Effector CD8-positive, alpha-beta T cell (primary cell): ENCODE results near the gene KAT8.
A peak's percentile ranks its signal among the peaks of the same experiment; 100 is the strongest.

Experiments used
- DNase-seq: peaks from one replicate; lab custom pipeline; 2025; lab: John Stamatoyannopoulos, UW

KAT8 gene

DNA sequence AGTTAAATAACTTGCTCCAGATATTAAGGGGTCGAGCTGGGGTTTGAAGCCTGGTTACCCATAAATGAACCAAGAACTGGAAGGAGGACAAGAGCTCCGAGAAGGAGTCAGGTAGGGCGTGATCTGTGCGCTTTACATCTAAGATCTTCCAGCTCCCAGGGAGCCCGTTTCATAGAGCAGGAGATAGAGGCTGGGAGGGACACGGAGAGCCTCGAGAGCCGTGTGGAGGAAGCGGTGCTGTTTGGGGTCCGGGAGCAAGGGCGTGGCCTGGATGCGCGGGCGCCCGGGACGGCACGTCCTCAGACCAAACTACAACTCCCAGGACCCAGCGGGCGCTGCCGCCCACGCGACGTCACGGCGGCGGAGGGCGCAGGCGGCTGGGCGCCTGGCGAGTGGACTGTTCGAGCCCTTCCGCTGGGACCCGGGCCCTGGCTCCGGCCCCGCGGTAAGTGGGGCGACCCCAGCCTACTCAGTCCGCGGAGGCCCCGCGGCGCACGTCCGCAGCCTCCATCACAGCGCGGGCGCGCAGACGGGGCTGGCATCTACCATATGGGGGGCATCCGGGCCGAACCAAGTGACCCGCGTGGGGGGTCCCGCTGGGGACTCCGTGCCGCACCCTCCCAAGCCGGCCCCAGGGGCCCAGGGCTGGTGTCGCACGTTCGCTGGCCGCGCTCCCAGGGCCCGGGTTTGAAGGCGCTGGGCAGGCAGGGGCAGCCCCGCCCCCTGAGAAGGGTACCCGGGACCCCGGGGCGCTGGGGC, 9.2 kb upstream of the KAT8 start, which contains the start of gene BCKDK:
Gene BCKDK, plus strand, starts transcription at position 352 of the 759 bp plus-strand sequence. CDS start 838 bp downstream, outside the sequence.
- peak; percentile 29 for DNase-seq

DNA sequence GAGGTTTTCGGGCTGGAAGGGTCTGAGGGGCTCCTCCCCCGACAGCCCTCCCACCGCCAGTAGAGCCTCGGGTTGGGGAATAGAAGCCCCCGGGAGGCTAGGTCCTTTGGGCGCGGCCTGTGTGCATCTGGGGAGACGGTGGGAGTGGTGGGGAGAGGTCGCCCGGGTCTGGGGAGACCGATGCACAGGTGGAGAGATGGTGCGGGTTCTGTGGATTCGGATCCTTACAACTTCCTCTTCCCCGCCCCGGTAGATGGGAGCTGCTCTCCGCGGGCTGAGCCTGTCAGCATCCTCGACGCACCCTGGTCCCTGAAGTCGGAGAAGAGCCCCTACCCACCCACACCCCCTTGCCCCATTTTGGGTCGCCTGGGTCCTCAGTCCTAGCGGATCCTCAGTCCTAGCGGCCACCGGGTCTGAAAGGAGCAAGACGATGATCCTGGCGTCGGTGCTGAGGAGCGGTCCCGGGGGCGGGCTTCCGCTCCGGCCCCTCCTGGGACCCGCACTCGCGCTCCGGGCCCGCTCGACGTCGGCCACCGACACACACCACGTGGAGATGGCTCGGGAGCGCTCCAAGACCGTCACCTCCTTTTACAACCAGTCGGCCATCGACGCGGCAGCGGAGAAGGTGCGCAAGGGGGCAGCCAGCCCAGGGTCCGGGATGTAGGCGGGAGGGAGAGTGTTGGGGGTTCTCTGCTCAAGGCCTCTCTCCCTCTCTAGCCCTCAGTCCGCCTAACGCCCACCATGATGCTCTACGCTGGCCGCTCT, 8.5 kb upstream of the KAT8 start:
- no peak for DNase-seq

DNA sequence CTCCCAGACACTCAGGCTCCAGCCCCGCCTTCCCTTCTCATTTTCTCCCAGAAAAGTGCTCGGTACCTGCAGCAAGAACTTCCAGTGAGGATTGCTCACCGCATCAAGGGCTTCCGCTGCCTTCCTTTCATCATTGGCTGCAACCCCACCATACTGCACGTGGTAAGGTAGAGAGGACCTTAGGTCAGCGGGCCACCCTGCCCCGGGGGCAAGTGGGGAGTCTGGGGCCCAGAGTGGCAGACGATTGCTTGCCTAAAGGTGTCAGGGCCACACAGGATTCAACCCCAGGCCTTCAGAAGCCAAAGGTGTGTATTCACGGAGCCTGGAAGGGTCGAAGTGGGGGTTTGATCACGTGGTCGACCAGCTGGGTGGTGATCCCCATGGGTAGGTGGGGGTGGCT, 7.8 kb upstream of the KAT8 start:
- no peak for DNase-seq

DNA sequence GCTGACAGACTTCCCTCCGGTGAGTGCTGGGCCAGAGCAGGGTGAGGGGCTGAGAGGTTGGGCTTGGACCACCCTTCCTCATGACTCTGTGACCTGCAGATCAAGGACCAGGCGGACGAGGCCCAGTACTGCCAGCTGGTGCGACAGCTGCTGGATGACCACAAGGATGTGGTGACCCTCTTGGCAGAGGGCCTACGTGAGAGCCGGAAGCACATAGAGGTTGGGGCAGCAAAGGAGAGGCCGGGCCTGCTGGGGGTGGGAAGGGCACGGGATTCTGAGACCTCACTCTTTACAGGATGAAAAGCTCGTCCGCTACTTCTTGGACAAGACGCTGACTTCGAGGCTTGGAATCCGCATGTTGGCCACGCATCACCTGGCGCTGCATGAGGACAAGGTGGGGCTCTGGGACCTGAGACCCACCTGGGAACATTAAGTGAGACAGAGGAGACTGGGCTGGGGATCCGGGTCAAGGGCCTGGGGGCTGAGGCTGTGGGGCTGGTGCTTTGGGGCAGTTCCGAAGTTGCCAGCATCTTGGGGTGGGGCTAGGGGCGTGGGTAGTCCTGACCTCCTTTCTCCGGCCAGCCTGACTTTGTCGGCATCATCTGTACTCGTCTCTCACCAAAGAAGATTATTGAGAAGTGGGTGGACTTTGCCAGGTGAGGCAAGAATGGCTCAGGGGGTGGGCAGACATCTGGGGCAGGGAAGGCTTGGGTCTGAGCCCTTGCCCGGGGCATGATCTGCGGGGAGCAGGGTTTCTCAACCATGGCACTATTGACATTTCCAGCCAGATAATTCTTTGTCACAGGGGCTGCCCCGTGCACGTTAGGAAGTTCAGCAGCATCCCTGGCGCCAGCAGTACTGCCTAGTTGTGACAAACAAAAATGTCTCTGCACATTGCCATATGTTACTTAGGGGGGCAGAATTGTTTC, 7.1 kb upstream of the KAT8 start:
- no peak for DNase-seq

DNA sequence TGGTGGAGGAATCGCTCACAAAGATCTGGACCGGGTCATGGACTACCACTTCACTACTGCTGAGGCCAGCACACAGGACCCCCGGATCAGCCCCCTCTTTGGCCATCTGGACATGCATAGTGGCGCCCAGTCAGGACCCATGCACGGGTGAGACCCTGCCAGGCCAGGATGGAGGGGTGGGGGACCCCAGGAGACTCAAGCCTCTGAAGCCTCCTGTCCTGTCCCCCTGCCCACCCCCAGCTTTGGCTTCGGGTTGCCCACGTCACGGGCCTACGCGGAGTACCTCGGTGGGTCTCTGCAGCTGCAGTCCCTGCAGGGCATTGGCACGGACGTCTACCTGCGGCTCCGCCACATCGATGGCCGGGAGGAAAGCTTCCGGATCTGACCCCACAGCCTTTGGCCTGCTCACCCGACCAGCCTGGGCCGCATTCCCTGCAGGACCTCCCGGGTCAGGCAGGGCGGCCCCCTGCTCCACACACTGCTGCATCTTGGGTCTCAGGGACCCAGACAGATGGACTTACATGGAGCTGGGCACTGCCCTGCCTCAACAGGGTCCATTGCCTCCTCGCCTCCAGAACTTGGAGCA, 5.5 kb upstream of the KAT8 start:
- DNase-seq = no peak

DNA sequence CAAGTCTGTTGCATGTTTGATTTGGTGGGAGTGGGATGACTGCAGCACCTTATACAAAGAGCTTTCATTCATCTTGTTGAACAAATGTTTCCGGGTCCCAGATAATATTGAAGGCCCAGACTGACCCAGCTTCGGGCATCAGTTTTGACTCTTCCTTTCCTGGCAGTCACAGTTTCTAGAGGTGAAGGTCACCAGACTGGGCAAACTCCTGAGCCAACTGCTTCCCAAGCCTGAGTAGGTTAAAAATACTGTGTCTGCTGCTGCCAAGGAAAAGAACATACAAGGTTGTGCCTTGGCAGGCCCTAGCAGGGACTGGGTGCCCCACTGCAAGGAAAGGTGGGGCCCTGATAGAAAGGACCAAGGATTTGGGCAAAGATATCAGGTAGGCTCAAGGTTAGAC, 4.8 kb upstream of the KAT8 start:
- no peak for DNase-seq

DNA sequence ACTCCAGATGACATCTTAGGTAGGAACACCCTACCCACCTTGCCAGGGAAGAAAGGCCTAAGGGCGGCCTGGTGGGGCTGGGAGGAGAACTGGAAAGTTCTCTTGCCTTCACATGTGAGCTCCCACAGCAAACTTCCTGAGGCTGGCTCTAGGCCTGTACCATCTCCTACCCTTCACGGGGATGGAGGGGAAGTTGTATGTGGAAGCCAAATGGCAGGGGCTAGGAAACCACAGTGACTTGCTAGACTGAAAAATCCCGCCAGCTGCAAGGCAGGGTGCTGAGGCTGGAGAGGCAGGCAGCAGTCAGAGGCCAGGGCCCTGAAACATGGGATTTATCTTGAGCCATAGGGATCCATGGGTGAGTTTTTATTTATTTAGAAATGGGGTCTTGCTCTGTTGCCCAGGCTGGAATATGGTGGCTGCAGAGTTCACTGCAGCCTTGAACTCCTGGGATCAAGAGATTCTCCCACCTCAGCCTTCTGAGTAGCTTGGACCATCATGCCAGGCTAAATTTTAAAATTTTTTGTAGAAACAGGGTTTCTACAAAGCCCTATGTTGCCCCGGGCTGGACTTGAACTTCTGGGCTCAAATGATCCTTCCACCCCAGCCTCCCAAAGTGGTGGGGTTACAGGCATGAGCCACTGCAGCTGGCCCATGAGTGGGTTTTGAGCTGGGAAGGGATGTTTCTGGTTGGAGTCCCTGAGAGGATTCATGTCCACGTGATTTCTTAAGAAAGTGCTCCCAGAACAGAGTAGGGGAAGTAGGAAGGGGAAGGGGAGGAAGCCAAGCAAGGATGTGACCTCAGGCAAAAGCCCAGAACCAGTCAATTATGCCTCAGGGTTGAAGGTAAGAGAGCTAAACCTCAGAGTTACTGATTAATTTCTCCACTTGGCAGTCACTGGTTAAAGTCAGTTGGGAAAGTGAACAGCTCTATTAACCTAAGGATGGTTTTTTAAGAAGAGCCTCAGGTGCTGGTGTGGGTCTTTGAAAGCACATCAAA, 4.0 kb upstream of the KAT8 start:
- no peak for DNase-seq

DNA sequence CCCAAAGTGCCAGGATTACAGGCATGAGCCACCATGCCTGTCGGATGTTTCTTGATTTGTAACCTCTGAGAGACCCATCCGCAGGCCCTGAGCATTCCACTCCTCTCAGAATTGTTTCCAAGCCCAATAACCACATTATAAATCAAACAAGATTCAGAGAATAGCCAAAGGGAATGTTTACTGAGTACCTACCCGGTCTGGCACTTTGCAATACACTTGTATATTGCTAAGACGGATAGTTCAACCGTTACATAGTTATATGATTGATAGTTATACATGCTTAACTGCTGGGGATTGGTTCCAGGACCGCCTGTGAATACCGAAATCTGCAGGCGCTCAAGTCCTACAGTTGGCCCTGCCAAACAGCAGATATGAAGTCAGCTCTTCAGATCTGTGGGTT, 3.0 kb upstream of the KAT8 start:
- no peak for DNase-seq

DNA sequence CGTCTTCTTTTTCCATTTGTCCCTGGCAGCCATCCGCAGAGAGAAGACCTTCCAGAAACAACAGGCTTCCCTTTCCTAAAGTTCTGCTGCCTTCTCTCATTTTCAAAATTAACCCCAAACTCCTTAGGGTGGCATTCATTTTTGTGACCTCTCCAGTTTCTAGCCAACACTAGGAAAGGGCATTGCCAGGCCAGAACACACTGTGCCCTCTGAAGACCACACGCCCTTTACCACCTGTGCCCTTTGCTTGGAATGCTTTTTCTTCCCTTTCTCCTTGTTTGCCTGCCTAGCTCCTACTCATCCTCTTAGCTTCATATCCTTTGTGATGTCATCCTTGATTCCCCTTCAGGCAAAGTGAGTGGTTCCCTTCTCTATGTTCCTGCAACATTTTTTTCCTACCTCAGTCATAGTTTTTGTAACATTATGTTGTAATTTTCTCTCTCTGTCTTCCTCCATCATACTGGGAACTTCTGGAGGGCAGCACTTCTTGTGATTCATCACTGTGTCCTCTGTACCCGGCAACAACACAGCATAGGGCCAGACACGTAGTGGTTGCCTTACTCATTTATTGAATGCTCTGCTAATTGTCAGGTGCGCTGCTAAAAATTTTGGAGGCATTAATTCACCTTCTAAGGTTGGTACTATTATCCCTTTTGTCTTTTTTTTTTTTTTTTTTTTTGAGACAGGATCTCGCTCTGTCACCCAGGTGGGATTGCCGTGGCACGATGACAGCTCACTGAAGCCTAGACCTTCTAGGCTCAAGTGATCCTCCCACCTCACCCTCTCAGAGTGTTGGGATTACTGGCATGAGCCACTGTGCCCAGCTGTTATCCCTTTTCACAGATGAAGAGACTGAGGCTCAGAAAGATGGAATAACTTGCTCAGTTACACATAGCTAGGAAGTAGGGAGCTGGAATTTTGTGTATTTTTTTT, 1.0 kb downstream of the KAT8 start:
- DNase-seq = no peak

DNA sequence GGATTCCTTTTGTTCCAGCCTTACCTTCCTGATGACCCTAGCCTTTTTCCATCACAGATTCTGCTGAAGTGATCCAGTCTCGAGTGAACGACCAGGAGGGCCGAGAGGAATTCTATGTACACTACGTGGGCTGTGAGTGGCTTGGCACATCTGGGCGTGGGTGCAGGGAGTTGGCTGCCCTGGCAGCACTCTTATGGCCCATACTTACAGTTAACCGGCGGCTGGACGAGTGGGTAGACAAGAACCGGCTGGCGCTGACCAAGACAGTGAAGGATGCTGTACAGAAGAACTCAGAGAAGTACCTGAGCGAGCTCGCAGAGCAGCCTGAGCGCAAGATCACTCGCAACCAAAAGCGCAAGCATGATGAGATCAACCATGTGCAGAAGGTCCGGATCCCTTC, 2.7 kb downstream of the KAT8 start:
- no peak for DNase-seq

DNA sequence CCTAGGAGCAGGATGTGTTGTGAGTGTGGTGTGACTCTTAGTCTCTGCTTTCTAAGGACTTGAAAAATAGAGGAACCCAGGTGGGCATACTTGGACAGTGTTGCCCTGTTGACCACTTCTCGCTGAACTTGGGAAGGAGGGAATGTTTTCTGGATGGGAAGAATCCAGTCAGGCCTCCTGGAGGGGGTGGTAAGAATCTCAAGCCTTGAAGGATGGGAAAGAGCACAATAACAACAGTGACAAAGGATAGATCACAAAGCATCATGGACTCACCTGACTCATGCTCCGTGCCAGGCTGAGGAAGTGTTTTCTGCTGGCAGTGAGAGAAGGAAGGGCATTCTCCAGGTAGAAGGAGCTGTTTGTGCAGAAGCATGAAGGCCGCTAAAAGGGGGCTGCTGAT, 8.4 kb downstream of the KAT8 start:
- DNase-seq = no peak

DNA sequence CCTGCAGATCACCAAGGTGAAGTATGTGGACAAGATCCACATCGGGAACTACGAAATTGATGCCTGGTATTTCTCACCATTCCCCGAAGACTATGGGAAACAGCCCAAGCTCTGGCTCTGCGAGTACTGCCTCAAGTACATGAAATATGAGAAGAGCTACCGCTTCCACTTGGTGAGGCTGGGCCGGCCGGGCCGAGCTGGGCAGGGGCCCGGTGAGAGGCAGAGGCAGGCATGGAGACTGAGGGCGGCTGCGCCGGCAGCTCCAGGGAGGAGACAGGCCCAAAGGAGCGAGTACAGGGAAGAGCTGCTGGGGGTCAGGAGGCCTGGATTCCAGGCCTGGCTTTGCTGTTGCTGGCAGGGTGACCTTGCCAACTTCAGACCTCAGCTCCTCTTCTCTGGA, 9.7 kb downstream of the KAT8 start:
- no peak for DNase-seq

DNA sequence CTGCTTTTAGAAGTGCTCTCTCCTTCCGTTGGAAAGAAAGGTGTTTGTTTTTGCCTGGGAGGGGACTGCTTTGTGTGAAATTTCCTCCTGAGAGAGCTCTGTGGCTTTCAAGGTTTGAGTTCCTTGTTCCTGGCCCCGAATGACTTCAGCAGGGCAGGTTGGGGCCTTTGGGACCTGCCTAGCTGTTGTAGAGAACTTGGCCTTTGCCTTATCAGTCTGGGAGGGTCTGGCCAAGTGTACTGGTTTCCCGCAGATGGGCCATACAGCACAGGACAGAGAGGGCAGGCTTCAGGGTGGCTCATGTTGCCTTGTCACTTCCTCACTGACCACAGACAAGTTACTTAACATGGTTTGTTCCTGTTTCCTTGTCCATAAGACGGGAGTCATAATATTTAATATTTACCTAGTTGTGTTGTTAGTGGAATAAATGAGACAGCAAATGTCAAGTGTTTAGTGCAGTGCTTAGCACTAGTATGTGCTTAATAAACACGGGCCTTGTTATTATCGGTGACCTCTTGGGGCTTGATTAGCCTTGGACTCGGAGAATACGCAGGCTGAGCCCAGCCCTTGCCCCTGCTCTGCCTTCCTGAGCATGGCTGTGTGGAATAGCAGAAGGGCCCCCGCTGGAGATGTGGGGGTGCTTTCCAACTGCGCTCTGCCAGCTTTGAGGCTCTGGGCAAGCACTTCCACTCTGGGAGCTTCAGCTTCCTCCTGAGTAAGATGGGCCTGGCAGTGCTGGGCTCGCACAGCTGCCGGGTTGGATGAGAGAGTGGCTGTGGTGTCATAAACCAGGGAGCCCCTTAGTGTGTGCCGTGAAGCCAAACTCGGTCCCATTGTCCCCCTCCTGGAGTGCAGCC, 11.5 kb downstream of the KAT8 start:
- no peak for DNase-seq

DNA sequence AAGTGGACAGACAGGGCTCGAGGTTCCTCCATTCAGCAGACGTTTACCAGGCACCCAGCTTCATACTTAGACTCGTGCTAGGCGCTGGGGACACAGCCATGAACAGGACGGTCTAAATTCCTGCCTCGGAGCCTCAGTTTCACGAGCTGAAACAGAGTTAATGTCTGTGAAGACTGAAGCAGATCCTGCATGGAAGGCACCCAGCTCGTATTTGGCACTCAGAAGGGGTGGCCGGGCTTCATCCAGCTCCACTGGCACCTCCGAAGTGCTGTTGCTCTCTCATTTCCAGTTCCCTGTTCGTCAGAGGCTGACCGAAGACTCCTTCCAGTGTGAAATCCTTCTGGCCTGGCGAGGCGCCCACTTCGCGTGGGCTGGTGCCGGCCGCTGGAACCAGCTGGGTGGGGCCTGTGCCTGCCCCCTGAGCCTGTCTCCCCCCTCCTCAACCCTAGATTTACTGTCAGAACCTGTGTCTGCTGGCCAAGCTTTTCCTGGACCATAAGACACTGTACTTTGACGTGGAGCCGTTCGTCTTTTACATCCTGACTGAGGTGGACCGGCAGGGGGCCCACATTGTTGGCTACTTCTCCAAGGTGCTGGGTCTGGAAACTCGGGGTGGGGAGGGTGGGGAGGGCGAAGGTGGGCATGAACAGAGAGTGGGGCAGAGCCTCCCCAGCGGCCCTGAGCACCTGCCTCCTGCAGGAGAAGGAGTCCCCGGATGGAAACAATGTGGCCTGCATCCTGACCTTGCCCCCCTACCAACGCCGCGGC, 12.3 kb downstream of the KAT8 start:
- DNase-seq = no peak

DNA sequence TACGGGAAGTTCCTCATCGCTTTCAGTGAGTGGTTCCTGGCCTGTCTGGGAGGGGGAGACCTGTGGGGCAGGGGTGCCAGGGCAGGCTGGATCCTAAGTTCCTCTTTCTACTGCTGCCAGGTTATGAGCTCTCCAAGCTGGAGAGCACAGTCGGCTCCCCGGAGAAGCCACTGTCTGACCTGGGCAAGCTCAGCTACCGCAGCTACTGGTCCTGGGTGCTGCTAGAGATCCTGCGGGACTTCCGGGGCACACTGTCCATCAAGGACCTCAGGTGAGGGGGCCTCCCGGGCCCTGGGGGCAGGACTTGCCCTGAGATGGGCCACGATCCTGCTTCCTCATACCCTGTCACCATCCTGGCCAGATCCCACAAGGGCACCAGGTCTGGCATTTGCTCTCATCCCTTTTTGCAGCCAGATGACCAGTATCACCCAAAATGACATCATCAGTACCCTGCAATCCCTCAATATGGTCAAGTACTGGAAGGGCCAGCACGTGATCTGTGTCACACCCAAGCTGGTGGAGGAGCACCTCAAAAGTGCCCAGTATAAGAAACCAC, 12.9 kb downstream of the KAT8 start:
- DNase-seq = no peak

DNA sequence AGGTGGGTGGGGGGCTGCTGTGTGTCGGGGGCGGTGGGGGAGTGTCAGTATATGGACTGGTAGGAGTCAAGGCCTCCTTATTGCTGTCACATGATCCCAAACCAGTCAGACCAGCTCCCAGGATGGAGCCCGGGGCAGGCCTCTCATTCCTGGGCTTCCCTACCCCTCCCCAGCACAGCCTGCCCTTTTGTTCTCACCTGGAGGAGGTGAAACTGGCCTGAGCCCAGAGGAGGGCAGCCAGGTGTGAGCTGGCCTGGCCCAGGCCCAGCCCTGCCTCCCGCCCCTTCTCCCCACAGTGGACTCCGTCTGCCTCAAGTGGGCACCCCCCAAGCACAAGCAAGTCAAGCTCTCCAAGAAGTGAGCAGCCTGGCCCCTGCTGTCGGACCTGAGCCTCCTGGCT, 13.4 kb downstream of the KAT8 start:
- DNase-seq = no peak

DNA sequence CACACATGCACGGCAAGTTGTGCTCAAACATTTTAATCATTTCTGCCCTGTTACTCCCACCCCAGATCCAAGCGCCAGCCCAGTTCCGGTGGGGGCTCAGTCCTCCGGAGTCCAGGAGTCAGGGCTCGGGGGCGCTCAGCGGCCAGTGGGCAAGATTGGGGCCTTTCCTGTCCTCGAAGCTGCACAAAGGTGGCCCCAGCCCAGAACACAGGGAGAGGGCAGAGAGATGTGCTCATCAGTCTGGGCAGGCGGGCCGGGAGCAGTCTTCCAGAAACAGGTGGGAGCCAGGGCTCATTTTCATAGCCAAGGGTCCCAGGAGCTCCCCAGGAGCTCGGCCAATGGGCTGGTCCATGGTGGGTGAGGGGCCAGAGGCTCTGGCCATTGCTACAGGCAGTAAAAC, 14.0 kb downstream of the KAT8 start:
- DNase-seq = no peak
